Measurements from ENCODE around the gene CDK15. TPM values are rescaled to one million over a fixed set of nuclear protein-coding genes. Genes with fewer than 3 reads are reported as not detected.

The CDK15 gene
- total RNA-seq, 1 experiment from 2014 or later, result not detected

- TF ChIP-seq, protein P1, sequence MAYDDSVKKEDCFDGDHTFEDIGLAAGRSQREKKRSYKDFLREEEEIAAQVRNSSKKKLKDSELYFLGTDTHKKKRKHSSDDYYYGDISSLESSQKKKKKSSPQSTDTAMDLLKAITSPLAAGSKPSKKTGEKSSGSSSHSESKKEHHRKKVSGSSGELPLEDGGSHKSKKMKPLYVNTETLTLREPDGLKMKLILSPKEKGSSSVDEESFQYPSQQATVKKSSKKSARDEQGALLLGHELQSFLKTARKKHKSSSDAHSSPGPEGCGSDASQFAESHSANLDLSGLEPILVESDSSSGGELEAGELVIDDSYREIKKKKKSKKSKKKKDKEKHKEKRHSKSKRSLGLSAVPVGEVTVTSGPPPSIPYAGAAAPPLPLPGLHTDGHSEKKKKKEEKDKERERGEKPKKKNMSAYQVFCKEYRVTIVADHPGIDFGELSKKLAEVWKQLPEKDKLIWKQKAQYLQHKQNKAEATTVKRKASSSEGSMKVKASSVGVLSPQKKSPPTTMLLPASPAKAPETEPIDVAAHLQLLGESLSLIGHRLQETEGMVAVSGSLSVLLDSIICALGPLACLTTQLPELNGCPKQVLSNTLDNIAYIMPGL (CRISPR knock-in tag; IDR thresholded peaks at IDR 0.05), result no peak
- TF ChIP-seq ELF4 (CRISPR knock-in tag; IDR thresholded peaks at IDR 0.05; ENCODE audit: low read depth) (no peak), ZSCAN18 (CRISPR knock-in tag; IDR thresholded peaks at IDR 0.05) (no peak), FOXK1 (CRISPR knock-in tag; IDR thresholded peaks at IDR 0.05) (no peak), NR3C1 (CRISPR knock-in tag; conservative IDR thresholded peaks at IDR 0.05; ENCODE audit: low read depth) (no peak), NR2C2 (CRISPR knock-in tag; IDR thresholded peaks at IDR 0.05) (no peak)
- TF ChIP-seq, protein P2, sequence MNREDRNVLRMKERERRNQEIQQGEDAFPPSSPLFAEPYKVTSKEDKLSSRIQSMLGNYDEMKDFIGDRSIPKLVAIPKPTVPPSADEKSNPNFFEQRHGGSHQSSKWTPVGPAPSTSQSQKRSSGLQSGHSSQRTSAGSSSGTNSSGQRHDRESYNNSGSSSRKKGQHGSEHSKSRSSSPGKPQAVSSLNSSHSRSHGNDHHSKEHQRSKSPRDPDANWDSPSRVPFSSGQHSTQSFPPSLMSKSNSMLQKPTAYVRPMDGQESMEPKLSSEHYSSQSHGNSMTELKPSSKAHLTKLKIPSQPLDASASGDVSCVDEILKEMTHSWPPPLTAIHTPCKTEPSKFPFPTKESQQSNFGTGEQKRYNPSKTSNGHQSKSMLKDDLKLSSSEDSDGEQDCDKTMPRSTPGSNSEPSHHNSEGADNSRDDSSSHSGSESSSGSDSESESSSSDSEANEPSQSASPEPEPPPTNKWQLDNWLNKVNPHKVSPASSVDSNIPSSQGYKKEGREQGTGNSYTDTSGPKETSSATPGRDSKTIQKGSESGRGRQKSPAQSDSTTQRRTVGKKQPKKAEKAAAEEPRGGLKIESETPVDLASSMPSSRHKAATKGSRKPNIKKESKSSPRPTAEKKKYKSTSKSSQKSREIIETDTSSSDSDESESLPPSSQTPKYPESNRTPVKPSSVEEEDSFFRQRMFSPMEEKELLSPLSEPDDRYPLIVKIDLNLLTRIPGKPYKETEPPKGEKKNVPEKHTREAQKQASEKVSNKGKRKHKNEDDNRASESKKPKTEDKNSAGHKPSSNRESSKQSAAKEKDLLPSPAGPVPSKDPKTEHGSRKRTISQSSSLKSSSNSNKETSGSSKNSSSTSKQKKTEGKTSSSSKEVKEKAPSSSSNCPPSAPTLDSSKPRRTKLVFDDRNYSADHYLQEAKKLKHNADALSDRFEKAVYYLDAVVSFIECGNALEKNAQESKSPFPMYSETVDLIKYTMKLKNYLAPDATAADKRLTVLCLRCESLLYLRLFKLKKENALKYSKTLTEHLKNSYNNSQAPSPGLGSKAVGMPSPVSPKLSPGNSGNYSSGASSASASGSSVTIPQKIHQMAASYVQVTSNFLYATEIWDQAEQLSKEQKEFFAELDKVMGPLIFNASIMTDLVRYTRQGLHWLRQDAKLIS (CRISPR knock-in tag; IDR thresholded peaks at IDR 0.05; ENCODE audit: borderline replicate concordance), result no peak
Measured at GRCh38 chr2:201827621-201828020, 21.3 kb downstream of the CDK15 start (continued).

DNA sequence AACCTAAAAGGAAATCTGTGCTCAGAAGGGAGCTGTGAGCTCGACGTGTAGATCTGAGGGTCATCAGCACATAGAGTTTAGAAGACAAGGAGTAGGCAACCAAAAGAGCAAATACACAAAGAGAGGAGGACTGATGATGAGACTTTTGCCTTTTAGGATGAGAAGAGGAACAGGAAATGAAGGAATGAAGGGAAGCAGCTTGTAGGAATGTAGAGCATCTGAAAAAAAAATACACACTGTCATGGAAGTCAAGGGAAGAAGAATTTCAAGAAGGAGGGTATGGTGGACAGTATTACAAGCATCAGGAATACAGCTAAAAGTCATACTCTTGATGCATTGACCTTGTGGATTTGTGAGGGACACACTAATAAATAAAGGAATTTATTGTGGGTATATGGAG, 21.9 kb downstream of the CDK15 start:
- ATAC-seq, result no peak
- Mint-ChIP-seq H3K9me3 (peaks cover 3% of the 10 kb centered on the region; the same call in 1 of the 2 replicates), H3K36me3 (no peaks in the 10 kb centered on the region), H3K4me3 (no peak overlapping the region), H3K27me3 (ENCODE audit: low read depth) (no peaks in the 10 kb centered on the region; the same call in none of the 2 replicates), H3K4me1 (no peaks in the 10 kb centered on the region), H3K27ac (no peak overlapping the region)
- ChIA-PET POLR2A (no interaction called here), CTCF (no interaction called here)
- DNase-seq (ENCODE audit: low spot score), result no peak
- no peak for TF ChIP-seq ZNF423 (CRISPR knock-in tag; IDR thresholded peaks at IDR 0.05)
- TF ChIP-seq NR2C2 (CRISPR knock-in tag; IDR thresholded peaks at IDR 0.05), result no peak
- TF ChIP-seq, protein P3, sequence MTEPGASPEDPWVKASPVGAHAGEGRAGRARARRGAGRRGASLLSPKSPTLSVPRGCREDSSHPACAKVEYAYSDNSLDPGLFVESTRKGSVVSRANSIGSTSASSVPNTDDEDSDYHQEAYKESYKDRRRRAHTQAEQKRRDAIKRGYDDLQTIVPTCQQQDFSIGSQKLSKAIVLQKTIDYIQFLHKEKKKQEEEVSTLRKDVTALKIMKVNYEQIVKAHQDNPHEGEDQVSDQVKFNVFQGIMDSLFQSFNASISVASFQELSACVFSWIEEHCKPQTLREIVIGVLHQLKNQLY (CRISPR knock-in tag; IDR thresholded peaks at IDR 0.05), result no peak
- TF ChIP-seq E2F4 (CRISPR knock-in tag; IDR thresholded peaks at IDR 0.05; ENCODE audit: borderline replicate concordance, low read depth), result no peak
- TF ChIP-seq MXD4 (CRISPR knock-in tag; IDR thresholded peaks at IDR 0.05; ENCODE audit: borderline replicate concordance), result no peak
- TF ChIP-seq, protein P4, sequence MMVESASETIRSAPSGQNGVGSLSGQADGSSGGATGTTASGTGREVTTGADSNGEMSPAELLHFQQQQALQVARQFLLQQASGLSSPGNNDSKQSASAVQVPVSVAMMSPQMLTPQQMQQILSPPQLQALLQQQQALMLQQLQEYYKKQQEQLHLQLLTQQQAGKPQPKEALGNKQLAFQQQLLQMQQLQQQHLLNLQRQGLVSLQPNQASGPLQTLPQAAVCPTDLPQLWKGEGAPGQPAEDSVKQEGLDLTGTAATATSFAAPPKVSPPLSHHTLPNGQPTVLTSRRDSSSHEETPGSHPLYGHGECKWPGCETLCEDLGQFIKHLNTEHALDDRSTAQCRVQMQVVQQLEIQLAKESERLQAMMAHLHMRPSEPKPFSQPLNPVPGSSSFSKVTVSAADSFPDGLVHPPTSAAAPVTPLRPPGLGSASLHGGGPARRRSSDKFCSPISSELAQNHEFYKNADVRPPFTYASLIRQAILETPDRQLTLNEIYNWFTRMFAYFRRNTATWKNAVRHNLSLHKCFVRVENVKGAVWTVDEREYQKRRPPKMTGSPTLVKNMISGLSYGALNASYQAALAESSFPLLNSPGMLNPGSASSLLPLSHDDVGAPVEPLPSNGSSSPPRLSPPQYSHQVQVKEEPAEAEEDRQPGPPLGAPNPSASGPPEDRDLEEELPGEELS (CRISPR knock-in tag; IDR thresholded peaks at IDR 0.05), result no peak
- no peak for TF ChIP-seq TP53 (CRISPR knock-in tag; IDR thresholded peaks at IDR 0.05)
- TF ChIP-seq SOX15 (CRISPR knock-in tag; IDR thresholded peaks at IDR 0.05), result no peak
- no peak for TF ChIP-seq TEAD4 (CRISPR knock-in tag; IDR thresholded peaks at IDR 0.05)
- TF ChIP-seq ESRRA (CRISPR knock-in tag; IDR thresholded peaks at IDR 0.05; ENCODE audit: borderline replicate concordance), result no peak
- TF ChIP-seq, protein P5, sequence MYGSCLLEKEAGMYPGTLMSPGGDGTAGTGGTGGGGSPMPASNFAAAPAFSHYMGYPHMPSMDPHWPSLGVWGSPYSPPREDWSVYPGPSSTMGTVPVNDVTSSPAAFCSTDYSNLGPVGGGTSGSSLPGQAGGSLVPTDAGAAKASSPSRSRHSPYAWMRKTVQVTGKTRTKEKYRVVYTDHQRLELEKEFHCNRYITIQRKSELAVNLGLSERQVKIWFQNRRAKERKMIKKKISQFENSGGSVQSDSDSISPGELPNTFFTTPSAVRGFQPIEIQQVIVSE (CRISPR knock-in tag; IDR thresholded peaks at IDR 0.05; ENCODE audit: borderline replicate concordance), result no peak
- TF ChIP-seq KAT7 (CRISPR knock-in tag; IDR thresholded peaks at IDR 0.05; ENCODE audit: borderline replicate concordance), result no peak
- TF ChIP-seq JAZF1 (CRISPR knock-in tag; IDR thresholded peaks at IDR 0.05), result no peak
- TF ChIP-seq, protein P6, sequence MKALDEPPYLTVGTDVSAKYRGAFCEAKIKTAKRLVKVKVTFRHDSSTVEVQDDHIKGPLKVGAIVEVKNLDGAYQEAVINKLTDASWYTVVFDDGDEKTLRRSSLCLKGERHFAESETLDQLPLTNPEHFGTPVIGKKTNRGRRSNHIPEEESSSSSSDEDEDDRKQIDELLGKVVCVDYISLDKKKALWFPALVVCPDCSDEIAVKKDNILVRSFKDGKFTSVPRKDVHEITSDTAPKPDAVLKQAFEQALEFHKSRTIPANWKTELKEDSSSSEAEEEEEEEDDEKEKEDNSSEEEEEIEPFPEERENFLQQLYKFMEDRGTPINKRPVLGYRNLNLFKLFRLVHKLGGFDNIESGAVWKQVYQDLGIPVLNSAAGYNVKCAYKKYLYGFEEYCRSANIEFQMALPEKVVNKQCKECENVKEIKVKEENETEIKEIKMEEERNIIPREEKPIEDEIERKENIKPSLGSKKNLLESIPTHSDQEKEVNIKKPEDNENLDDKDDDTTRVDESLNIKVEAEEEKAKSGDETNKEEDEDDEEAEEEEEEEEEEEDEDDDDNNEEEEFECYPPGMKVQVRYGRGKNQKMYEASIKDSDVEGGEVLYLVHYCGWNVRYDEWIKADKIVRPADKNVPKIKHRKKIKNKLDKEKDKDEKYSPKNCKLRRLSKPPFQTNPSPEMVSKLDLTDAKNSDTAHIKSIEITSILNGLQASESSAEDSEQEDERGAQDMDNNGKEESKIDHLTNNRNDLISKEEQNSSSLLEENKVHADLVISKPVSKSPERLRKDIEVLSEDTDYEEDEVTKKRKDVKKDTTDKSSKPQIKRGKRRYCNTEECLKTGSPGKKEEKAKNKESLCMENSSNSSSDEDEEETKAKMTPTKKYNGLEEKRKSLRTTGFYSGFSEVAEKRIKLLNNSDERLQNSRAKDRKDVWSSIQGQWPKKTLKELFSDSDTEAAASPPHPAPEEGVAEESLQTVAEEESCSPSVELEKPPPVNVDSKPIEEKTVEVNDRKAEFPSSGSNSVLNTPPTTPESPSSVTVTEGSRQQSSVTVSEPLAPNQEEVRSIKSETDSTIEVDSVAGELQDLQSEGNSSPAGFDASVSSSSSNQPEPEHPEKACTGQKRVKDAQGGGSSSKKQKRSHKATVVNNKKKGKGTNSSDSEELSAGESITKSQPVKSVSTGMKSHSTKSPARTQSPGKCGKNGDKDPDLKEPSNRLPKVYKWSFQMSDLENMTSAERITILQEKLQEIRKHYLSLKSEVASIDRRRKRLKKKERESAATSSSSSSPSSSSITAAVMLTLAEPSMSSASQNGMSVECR (CRISPR knock-in tag; IDR thresholded peaks at IDR 0.05; ENCODE audit: borderline replicate concordance), result no peak

Data from WTC11 (cell line).